ENCODE measurements around the gene PFDN1.
"Not testable (repeated sequence)": the region's sequence is repeated elsewhere in the genome, so short reads cannot be mapped to it uniquely, and the experiment has no call there.

Gene PFDN1

DNA sequence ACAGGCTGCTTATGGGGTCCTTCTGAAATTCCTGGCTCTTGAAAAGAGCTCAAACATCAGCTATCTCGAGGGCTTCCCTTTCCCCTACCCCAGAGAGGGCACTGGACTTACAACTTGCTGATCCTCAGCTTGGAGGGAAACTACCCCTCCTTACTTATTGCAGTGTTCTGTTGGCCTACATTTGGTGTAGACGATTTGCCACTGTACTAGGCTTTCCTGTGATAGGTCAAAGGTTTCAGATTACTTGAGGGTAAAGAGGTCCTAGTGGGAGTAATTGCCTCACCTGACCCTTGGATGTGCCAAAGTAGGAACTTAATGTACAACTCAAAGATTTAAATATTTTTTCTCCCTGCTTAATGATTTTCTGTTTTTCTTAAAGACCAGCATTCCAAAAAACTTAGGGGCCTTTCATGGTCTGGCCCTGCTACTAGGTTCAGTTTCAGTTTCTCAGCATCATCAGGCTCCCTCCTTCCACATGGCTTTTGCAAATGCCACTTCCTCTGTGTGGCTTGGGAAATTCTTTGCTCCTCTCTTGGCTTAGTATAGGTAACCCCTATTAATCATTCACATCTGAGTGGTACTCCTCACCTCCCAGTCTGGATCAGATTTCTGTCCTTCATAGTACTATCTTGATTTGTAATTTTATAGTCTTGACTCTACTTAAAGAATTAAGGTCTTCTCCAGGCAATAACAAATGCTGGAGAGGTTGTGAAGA, 95.5 kb downstream of the PFDN1 start:
- no peak for DNase-seq

DNA sequence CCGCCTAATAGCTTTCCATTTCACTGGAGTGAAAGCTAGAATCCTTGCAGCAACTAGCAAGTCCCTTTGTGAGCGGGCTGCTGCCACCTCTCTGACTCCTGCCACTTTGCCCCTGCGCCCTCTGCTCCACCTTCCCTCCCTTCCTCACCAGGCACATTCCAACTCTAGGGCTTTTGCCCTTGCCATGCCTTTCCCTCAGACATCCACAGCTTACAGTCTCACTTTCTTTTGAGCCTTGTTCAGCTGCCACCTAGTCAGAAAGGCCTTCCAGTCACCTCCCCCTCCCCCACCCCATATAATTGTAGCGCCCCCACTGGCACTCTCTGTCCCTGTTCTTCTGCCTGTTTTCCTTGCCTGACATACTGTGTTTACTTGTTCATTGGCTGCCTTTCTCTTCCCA, 96.9 kb downstream of the PFDN1 start:
- DNase-seq, result no peak

DNA sequence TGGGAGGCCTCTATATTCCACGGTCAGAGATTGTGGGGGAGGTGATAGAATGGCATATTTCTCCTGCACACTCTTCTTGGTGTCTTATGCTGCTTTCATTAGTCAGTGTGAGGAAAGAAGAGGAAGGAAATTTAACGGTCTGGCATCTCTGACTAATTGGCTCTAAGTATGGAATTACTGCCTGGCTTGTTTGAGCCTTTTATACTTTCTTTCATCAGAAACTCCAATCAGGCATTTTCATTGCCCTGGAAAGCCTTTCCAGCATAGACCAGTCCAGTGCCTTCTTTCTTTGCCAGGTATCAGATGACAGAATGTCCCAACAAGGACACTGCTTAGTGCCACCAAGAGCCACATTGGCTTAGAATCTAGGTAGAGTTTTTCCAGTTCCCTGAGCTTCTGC, 97.7 kb downstream of the PFDN1 start:
- DNase-seq, result no peak

DNA sequence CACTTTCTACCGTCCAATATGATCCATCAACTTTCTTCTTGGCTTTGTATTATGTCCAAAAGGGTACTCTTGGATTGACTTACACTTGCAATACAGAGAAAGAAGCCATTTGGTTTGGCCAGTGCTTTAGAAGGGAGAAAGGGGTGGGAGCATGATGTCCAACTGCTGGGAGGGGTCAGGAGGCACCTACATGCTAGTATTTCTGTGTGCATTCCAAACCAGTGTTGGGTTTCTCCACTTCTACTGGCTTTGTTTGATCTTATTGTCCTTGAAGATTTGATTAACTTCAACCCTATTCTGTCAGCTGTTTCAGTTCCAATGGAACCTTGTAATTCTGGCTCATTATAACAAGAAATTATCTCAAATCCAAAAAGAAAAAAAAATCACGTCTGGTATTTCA, 100.3 kb downstream of the PFDN1 start:
- no peak for DNase-seq

DNA sequence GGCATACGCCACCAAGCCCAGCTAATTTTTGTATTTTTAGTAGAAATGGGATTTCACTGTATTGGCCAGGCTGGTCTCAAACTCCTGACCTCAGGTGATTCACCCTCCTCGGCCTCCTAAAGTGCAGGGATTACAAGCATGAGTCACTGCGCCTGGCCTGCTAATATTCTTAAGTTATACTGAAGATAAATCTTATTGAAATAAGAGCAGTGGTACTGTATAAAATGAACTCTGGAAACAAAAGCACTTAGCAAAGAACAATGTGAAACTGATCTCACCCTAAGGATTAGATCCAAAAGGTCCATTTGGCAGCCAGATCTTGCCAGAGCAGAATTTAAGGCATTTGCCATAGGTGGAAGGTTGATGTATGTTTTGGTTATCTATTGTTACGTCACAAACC, 100.8 kb downstream of the PFDN1 start:
- no peak for DNase-seq

DNA sequence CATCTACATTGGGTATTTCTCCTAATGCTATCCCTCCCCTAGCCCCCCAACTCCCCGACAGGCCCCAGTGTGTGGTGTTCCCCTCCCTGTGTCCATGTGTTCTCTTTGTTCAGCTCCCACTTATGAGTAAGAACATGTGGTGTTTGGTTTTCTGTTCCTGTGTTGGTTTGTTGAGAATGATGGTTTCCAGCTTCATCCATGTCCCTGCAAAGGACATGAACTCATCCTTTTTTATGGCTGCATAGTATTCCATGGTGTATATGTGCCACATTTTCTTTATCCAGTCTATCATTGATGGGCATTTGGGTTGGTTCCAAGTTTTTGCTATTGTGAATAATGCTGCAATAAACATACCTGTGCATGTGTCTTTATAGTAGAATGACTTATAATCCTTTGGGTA, 104.0 kb downstream of the PFDN1 start:
- DNase-seq, result not testable (repeated sequence)

DNA sequence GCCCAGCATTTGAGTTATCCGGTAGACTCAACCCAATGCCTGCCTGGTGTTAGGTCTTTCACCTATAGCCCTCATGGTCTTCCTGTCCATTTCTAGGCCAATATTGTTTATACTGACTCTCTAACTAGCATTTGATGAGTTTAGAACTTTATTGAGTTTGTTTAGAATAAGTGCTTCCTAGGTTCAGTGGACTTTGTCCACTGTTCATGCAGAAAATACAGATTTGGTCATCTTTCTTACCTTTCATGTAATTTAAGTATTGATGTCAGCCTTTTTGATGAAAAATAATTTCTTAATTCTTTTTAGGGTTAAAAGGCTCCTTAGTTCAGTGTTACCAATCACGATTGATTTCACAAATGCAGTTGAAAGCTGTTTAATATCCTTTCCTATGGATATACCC, 105.9 kb downstream of the PFDN1 start:
- DNase-seq, result no peak

DNA sequence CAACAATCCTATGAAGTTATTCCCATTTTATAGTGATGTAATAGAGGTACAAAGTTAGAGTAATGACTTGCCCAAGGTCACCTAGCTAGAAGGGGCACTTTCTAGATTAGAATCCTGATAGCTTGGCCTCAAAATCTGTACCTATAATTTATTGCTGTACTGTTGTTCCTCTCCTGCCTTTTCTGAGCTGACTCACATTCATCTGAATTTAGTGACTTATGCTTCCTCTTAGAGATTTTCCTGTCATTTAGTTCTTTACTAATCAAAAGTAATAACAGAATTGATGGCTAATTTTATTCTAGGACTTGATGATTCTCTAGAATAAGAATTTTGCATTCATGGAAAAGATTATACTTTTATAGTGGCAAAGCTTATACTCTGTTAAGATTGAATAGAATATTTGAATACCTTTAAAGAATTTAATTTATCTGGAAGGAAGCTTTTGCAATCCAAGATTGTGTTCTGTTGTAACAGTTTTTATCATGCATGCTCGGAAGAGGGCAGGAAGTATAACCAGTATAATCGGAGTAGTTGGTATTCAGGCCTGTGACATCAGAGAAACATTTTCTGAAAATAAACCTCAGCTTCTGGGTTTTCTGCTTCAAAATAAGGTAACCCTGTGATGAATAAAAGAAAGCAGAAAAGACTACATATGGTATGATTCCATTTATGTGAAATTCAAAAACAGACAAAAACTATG, 106.6 kb downstream of the PFDN1 start:
- no peak for DNase-seq

Data from DMS79 (cell line).